Islet of Langerhans (tissue), 1 donor: Measurements from ENCODE around the gene NLRP5.
"Not testable (repeated sequence)": the region's sequence is repeated elsewhere in the genome, so short reads cannot be mapped to it uniquely, and the experiment has no call there.

ENCODE experiments used
- FAIRE-seq: peaks from one replicate; lab custom pipeline; 2011; peaks lifted over from hg19 to GRCh38; lab: Jason Lieb, UNC

NLRP5 gene

DNA sequence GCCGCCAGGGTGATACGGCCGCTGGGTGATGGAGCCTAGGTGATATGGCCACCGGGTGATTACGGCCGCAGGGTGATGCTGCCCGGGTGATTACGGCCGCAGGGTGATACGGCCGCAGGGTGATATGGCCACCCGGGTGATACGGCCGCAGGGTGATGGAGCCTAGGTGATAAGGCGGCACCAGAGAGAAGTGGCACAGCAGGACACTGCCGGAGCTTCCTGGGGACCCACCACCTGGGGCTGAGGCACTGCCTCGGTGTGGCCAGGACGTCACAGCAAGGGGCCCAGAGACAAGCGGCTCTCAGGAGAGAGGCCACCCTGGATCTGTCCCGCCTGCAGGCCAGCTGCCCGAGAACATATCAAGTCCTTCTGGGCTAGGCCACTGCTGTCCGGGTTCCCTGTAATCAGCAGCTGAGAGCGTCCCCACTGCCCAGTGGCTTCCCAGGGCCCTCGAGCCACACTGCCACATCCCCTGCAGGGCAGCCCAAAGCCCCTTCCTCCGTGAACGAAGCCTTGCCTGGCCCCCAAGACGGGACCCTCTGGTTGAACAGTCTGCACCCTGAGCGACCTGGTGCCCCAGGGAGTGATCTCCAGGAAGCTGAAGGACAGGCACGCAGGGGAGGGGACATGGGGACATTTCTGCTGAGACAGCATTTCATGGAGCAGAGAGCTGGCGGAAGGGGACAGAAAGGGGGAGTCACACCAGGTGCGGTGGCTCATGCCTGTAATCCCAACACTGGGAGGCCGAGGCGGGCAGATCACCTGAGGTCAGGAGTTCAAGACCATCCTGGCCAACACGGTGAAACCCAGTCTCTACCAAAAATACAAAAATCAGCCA lies 112.4 kb downstream of the NLRP5 start:
- no peak for FAIRE-seq

DNA sequence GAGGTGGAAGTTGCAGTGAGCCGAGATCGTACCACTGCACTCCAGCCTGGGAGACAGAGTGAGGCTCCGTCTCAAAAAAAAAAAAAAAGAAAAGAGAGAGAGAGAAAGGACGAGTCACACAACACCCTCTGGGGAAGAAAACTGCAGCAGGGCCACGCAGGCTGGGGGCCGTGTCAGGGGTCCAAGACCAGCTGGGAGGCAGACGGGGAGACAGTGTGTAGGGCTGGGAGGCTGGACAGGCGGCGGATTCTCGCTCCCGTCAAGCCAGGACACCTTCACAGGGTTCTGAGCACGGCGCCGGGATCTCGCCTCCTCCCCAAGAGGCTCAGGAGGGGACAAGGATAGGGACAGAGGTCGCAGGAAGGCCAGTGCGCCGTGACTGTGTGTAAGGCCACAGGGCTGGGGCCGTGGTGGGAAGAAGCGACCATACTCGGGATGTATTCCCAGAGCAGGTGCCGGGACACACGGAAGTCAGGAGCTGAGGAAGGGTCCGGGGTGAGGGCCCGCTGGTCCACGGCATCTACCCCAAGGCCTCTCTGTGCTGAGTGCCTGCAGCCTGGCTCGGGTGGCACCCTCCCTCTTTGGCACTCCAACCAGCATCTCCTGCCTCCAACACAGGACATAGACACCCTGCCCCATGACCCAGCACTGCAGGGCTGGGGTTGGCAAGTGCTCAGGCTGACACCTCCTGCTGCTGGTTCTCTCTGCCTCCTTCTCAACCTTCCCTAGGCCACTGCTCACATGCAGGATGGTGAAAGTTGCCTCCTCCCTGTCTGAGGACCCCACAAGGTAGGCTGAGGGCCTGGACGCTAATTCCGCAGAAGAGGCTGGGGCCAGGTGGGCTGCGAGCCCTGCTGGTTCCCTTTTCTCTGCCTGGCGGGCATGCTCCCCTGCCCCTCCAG lies 113.3 kb downstream of the NLRP5 start:
- FAIRE-seq = no peak

DNA sequence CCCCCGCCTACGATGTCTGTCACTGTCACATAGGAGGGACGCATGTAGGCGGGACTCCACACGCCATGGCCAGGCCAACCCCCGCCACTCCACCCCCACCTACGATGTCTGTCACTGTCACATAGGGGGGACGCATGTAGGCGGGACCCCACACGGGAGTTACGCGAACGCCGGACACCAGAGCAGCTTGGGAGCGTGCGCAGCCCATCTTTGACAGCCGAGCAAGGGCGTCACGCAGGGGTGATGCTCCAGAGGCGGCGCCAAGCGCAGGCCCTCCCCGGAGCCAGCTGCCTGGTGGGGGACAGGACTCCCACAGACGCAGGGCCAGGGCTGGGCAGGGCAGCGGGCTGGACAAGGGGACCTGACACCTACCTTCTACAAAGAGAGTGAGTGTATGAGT lies 114.5 kb downstream of the NLRP5 start:
- FAIRE-seq = no peak

- FAIRE-seq = no peak
Observed at GRCh38 chr19:56101746-56102535, 115.4 kb downstream of the NLRP5 start.

GRCh38 chr19:56103027-56103614 lies 116.5 kb downstream of the NLRP5 start:
- FAIRE-seq = no peak

DNA sequence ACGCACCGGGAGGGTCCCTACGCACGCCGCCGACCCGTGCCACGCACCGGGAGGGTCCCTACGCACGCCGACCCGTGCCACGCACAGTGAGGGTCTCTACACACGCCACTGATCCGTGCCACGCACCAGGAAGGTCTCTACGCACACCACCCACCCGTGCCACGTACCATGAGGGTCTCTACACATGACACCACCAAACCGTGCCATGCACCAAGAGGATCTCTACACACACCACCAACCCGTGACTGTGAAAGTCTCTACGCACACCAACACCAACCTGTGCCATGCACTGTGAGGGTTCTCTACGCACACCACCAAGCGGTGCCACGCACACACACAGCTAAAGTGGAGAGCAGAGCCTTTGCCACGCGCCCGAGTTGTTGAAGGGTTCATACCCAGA lies 117.8 kb downstream of the NLRP5 start:
- no peak for FAIRE-seq

- no peak for FAIRE-seq
Observed at GRCh38 chr19:56105090-56105701, 118.6 kb downstream of the NLRP5 start.

DNA sequence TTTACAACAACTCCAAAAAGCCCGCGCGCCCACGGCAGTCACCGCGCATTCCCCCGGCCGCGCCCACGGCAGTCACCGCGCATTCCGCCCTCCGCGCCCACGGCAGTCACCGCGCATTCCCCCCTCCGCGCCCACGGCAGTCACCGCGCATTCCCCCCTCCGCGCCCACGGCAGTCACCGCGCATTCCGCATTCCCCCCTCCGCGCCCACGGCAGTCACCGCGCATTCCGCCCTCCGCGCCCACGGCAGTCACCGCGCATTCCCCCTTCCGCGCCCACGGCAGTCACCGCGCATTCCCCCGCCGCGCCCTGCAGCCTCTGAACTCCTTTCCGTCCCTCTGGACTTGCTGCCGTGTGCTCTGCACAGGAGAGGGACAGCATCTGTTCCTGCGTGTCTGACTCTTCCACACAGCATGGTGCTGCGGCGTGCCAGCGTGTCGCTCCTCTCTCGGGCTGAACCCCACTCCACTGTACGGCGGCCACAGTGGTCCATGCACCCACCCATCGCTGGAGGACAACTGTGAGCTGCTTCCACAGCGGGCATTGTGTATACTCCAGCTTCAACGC lies 119.3 kb downstream of the NLRP5 start:
- FAIRE-seq = not testable (repeated sequence)

DNA sequence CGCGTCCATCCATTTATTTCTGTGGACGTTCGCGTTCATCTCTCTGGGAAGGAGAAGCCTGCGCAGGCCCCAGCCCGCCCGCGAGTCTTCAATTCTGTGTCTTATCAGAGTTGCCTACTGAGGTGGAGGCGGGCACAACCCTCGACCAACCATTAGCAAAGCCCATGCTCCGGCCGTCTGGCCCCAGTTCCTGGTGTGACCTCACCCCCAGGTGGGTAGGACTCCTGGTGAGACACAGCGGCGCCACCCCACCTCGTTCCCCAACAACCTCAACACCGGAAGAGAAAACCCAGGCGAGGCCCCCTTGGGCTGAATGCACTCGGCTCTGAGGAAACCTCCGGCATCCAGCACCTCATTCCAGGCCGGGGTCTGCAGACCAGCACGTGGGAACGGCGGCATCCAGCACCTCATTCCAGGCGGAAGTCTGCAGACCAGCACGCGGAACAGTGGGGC lies 119.8 kb downstream of the NLRP5 start:
- no peak for FAIRE-seq

- no peak for FAIRE-seq
Observed at GRCh38 chr19:56106993-56107392, 120.4 kb downstream of the NLRP5 start.

DNA sequence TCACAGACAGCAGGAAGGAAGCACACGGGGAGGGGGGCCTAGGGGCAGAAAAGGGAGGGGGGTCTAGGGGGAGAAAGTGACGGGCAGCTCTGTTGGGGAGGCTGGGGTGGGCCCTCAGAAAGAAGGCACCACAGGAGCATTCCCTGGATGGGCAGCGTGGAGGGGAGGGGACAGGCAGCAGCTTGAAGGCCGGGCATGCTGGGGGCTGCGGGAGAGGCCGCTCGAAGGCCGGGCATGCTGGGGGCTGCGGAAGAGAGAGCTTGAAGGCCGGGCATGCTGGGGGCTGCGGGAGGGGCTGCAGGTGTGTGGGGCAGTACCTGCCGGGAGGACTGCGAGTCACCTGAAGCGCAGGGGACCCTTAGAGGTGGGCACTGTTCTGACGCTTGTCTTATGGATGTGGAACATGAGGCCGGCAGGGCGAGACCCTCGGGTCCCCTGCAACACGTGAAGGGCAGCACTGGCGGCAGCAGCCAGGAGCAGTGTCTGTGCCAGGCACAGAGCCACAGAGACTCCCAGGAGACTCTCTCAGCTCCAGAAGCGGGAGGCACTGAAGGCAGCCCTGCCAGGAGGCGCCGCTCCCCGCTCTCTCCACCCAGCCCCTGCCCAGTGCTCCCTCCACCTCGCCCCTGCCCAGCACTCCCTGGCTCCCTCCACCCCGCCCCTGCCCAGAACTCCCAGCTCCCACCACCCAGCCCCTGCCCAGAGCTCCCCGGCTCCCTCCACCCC lies 121.2 kb downstream of the NLRP5 start:
- FAIRE-seq = no peak

GRCh38 chr19:56108447-56109195 lies 122.0 kb downstream of the NLRP5 start:
- no peak for FAIRE-seq

GRCh38 chr19:56109226-56109625 lies 122.7 kb downstream of the NLRP5 start:
- no peak for FAIRE-seq

GRCh38 chr19:56110515-56111448 lies 124.2 kb downstream of the NLRP5 start:
- no peak for FAIRE-seq
